DMS 273 (cell line): ENCODE results near the gene ZAP70.
"Not testable (repeated sequence)": the region's sequence is repeated elsewhere in the genome, so short reads cannot be mapped to it uniquely, and the experiment has no call there.

ENCODE experiments used
- DNase-seq: peaks from one replicate; lab custom pipeline; 2025; ENCODE audit not compliant: unreplicated experiment; lab: John Stamatoyannopoulos, UW

The ZAP70 gene

GRCh38 chr2:97697252-97698235 is 15.8 kb upstream of the ZAP70 start:
- peak; percentile 90 for DNase-seq

GRCh38 chr2:97698530-97698929 is 14.8 kb upstream of the ZAP70 start:
- DNase-seq = no peak

- peak; percentile 82 for DNase-seq
Measured at GRCh38 chr2:97699765-97700444, 13.5 kb upstream of the ZAP70 start.

GRCh38 chr2:97701186-97701585 is 12.2 kb upstream of the ZAP70 start:
- no peak for DNase-seq

- DNase-seq = no peak
Measured at GRCh38 chr2:97701851-97702465, 11.4 kb upstream of the ZAP70 start.

- no peak for DNase-seq
Measured at GRCh38 chr2:97702731-97703470, 10.5 kb upstream of the ZAP70 start.

GRCh38 chr2:97703741-97704140 is 9.6 kb upstream of the ZAP70 start:
- no peak for DNase-seq

GRCh38 chr2:97704989-97705388 is 8.4 kb upstream of the ZAP70 start:
- no peak for DNase-seq

GRCh38 chr2:97706112-97706511 is 7.3 kb upstream of the ZAP70 start:
- DNase-seq = no peak

- no peak for DNase-seq
Measured at GRCh38 chr2:97706708-97707345, 6.5 kb upstream of the ZAP70 start.

GRCh38 chr2:97707362-97708047 is 5.9 kb upstream of the ZAP70 start:
- DNase-seq = no peak

- DNase-seq = no peak
Measured at GRCh38 chr2:97708048-97708380, 5.4 kb upstream of the ZAP70 start.

- DNase-seq = no peak
Measured at GRCh38 chr2:97708608-97709007, 4.8 kb upstream of the ZAP70 start.

- DNase-seq = no peak
Measured at GRCh38 chr2:97711394-97711711, 2.0 kb upstream of the ZAP70 start.

- not testable (repeated sequence) for DNase-seq
Measured at GRCh38 chr2:97712175-97712574, 1.2 kb upstream of the ZAP70 start.

GRCh38 chr2:97712693-97713295 is 582 bp upstream of the ZAP70 start:
- DNase-seq = no peak

GRCh38 chr2:97714084-97714949 is 941 bp downstream of the ZAP70 start:
- DNase-seq = no peak

- DNase-seq = no peak
Measured at GRCh38 chr2:97714950-97715652, 1.7 kb downstream of the ZAP70 start.
